ENCODE measurements around the gene PHF21B. TPM values are rescaled to one million over a fixed set of nuclear protein-coding genes. Genes with fewer than 3 reads are reported as not detected.

Gene PHF21B
- total RNA-seq, 1 donor from 2014 or later, result 19.0 TPM

DNA sequence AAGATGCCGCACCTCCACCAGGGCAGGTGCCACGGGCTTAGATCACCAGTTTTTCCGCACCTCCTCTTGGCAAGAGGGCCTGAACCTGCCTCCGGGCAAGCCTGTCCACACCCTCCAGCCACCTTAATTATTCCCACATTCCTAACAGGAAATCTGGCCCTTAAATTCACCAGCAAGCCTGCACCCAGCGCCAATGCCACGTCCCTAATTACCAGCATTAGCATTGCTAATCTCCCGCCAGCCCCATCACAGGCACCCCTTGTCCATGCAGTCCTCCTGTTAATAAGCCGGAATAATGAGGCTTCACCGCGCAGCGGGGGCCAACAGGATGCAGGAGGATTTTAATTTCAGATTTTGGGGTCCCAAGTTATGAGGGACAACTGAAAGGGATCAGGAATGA, 69.7 kb downstream of the PHF21B start:
- TF ChIP-seq, protein P1, sequence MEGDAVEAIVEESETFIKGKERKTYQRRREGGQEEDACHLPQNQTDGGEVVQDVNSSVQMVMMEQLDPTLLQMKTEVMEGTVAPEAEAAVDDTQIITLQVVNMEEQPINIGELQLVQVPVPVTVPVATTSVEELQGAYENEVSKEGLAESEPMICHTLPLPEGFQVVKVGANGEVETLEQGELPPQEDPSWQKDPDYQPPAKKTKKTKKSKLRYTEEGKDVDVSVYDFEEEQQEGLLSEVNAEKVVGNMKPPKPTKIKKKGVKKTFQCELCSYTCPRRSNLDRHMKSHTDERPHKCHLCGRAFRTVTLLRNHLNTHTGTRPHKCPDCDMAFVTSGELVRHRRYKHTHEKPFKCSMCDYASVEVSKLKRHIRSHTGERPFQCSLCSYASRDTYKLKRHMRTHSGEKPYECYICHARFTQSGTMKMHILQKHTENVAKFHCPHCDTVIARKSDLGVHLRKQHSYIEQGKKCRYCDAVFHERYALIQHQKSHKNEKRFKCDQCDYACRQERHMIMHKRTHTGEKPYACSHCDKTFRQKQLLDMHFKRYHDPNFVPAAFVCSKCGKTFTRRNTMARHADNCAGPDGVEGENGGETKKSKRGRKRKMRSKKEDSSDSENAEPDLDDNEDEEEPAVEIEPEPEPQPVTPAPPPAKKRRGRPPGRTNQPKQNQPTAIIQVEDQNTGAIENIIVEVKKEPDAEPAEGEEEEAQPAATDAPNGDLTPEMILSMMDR (conservative IDR thresholded peaks at IDR 0.05), result no peak
- H3K27me3 Mint-ChIP-seq, result peaks cover 5% of the 10 kb centered on the region
- H3K4me1 Mint-ChIP-seq (ENCODE audit: unreplicated experiment), result peaks cover 10% of the 10 kb centered on the region
- no peak for DNase-seq (ENCODE audit: extremely low spot score, unreplicated experiment)
- no peaks in the 10 kb centered on the region for H3K36me3 Mint-ChIP-seq
- H3K9me3 Mint-ChIP-seq, result no peaks in the 10 kb centered on the region
- no peak overlapping the region for H3K4me3 Mint-ChIP-seq
- H3K27ac Mint-ChIP-seq, result no peak overlapping the region

DNA sequence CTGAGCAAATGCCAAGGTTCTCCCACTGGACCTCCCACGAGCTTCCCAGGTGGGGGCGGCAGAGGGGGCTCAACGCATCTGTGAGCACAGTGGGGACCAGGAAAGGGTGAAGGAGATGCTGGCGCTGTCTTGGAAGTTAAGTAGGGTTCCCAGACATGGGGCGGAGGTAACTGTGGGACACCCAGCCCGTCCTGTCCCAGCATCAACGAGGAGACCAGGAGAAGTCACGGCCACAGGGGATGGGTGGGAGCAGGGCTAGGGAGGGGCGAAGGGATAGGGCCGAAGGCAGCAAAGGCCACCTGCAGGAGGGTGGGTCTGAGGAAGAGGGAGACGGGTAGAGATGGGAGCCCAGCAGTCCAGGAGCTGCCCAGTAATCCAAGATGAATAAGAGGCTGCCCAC, 70.4 kb downstream of the PHF21B start:
- Mint-ChIP-seq H3K9me3 (no peaks in the 10 kb centered on the region), H3K36me3 (no peaks in the 10 kb centered on the region), H3K27ac (no peak overlapping the region), H3K27me3 (peaks cover 5% of the 10 kb centered on the region), H3K4me1 (ENCODE audit: unreplicated experiment) (peaks cover 10% of the 10 kb centered on the region), H3K4me3 (no peak overlapping the region)
- no peak for DNase-seq (ENCODE audit: extremely low spot score, unreplicated experiment)
- TF ChIP-seq, protein P1 (conservative IDR thresholded peaks at IDR 0.05), result no peak

DNA sequence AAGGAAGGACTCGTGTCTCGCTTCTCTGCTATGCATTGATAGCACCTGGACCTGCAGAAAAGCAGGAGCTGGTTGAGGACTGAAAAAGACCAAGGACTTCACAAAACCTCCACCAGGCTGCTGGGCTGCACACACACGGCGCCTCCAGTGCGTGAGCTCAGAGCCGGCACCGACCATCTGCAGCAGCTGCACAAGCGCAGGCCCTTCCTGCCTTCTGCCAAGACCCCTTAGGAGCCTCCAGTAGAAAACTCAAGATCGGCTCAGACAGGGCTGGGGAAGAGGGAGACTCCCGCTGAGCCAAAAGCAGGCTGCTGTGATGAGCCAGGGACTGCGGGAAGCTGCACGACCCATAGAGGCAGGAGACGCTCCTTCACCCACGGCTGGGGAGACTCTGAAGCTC, 70.9 kb downstream of the PHF21B start:
- Mint-ChIP-seq H3K4me1 (ENCODE audit: unreplicated experiment) (peaks cover 10% of the 10 kb centered on the region), H3K9me3 (no peaks in the 10 kb centered on the region), H3K27me3 (peaks cover 5% of the 10 kb centered on the region), H3K36me3 (no peaks in the 10 kb centered on the region), H3K4me3 (no peak overlapping the region), H3K27ac (no peak overlapping the region)
- TF ChIP-seq, protein P1 (conservative IDR thresholded peaks at IDR 0.05), result no peak
- DNase-seq (ENCODE audit: extremely low spot score, unreplicated experiment), result no peak

DNA sequence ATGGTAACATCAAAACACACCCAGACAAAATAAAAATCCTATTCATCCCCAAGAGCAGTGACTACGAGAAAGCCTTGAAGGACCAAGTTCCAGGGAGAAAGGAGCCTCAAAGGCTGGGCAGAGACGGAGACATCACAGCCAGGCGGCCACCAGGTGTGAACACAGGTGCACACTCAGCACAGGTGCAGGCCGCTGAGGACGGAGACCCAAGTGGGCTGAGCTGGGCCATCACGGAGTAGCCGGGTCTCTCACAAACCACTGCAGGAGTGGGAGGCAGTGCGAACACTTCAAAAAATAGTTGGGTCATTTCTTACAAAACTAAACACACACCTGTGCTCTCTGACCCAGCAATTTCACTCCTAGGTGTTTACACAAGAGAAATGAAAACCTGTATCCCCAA, 72.6 kb downstream of the PHF21B start:
- Mint-ChIP-seq H3K27ac (no peak overlapping the region), H3K36me3 (no peaks in the 10 kb centered on the region), H3K4me1 (ENCODE audit: unreplicated experiment) (peaks cover 14% of the 10 kb centered on the region), H3K27me3 (peaks cover 5% of the 10 kb centered on the region), H3K9me3 (no peaks in the 10 kb centered on the region), H3K4me3 (no peak overlapping the region)
- no peak for DNase-seq (ENCODE audit: extremely low spot score, unreplicated experiment)
- TF ChIP-seq, protein P1 (conservative IDR thresholded peaks at IDR 0.05), result no peak

DNA sequence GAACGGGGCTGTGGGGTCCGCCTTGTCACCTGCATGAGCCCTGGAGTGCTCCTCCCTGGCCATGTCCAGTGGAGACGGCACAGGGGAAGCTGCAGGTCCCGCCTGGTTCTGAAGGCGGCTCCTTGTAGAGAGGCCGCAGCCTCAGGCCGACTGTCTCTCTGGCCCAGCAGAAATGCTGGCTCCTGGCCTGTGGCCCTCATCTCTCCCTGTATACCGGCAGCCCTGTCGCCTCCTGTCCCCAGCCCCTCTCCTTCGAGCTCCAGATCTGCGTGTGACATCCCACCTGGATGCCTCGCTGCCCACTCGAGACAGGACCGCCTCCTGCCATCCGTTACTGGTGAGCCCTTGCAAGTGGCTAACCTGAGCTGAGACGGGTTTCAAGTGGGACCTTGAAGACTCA, 73.6 kb downstream of the PHF21B start:
- Mint-ChIP-seq H3K27ac (no peak overlapping the region), H3K4me3 (no peak overlapping the region), H3K9me3 (no peaks in the 10 kb centered on the region), H3K4me1 (ENCODE audit: unreplicated experiment) (peaks cover 17% of the 10 kb centered on the region), H3K27me3 (peaks cover 9% of the 10 kb centered on the region), H3K36me3 (no peaks in the 10 kb centered on the region)
- TF ChIP-seq, protein P1 (conservative IDR thresholded peaks at IDR 0.05), result no peak
- DNase-seq (ENCODE audit: extremely low spot score, unreplicated experiment), result no peak

DNA sequence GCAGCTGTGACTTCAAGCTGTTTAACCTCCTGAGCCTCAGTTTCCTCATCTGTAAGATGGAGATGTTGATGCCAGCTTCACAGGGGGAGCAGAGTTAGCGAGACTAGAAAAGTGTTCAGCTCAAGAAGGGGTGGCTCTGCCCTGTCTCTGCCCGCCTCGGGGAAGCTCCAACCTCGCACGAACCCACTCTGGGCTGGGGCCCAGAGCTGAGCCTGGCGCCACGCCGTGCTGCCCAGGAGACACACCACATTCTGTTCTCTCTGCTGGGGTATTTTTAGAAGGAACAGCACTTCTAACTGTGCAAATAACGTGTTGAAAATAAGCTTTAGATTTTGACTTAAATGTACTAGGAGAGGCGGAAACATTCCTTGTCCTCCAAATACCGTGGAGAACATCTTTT, 74.1 kb downstream of the PHF21B start:
- no peak for DNase-seq (ENCODE audit: extremely low spot score, unreplicated experiment)
- H3K27ac Mint-ChIP-seq, result no peak overlapping the region
- H3K4me1 Mint-ChIP-seq (ENCODE audit: unreplicated experiment), result peaks cover 17% of the 10 kb centered on the region
- TF ChIP-seq, protein P1 (conservative IDR thresholded peaks at IDR 0.05), result no peak
- no peaks in the 10 kb centered on the region for H3K36me3 Mint-ChIP-seq
- no peak overlapping the region for H3K4me3 Mint-ChIP-seq
- peaks cover 9% of the 10 kb centered on the region for H3K27me3 Mint-ChIP-seq
- no peaks in the 10 kb centered on the region for H3K9me3 Mint-ChIP-seq
